ENCODE data around the gene TNRC6C. TPM values are rescaled to one million over a fixed set of nuclear protein-coding genes. Genes with fewer than 3 reads are reported as not detected.

The TNRC6C gene
- total and polyA plus RNA-seq, 2 experiments from 2014 or later, result 4.2 to 5.6 TPM

- Histone ChIP-seq H3K27me3 (no peaks in the 10 kb centered on the region), H3K9me2 (replicated peaks; ENCODE audit: insufficient read depth) (no peaks in the 10 kb centered on the region), H3K79me2 (no peaks in the 10 kb centered on the region), H3K4me1 (ENCODE audit: insufficient read depth) (no peaks in the 10 kb centered on the region), H3K36me3 (replicated peaks; ENCODE audit: insufficient read depth, low read depth) (no peaks in the 10 kb centered on the region), H3K4me3 (no peak overlapping the region), H2AFZ (no peak overlapping the region), H3K27ac (no peak overlapping the region), H3K4me2 (no peak overlapping the region), H3K9me3 (ENCODE audit: low read depth) (no peaks in the 10 kb centered on the region), H4K20me1 (ENCODE audit: insufficient read depth, poor library complexity, severe bottlenecking) (no peaks in the 10 kb centered on the region)
- no peak for DNase-seq (ENCODE audit: low spot score)
- WGBS (ENCODE audit: low lambda C conversion rate, missing lambda C conversion rate), result 81% methylated on average over 12 of the region's 12 CpGs
- TF ChIP-seq EZH2phosphoT487 (IDR thresholded peaks at IDR 0.05; ENCODE audit: low read depth, severe bottlenecking, unreplicated experiment) (no peak), CTCF (IDR thresholded peaks at IDR 0.05; ENCODE audit: poor library complexity) (no peak), EZH2 (IDR thresholded peaks at IDR 0.05; ENCODE audit: borderline replicate concordance) (no peak)
These were observed 13.9 kb upstream of the TNRC6C start for GRCh38 chr17:77944390-77945222.

- Histone ChIP-seq H4K20me1 (ENCODE audit: insufficient read depth, poor library complexity, severe bottlenecking) (no peaks in the 10 kb centered on the region), H3K27ac (no peak overlapping the region), H3K36me3 (replicated peaks; ENCODE audit: insufficient read depth, low read depth) (no peaks in the 10 kb centered on the region), H3K79me2 (no peaks in the 10 kb centered on the region), H3K4me1 (ENCODE audit: insufficient read depth) (no peaks in the 10 kb centered on the region), H3K27me3 (peaks cover 2% of the 10 kb centered on the region), H3K4me3 (no peak overlapping the region), H3K9me3 (ENCODE audit: low read depth) (no peaks in the 10 kb centered on the region), H3K4me2 (no peak overlapping the region), H2AFZ (no peak overlapping the region), H3K9me2 (replicated peaks; ENCODE audit: insufficient read depth) (no peaks in the 10 kb centered on the region)
- 93% methylated on average over 6 of the region's 6 CpGs for WGBS (ENCODE audit: low lambda C conversion rate, missing lambda C conversion rate)
- no peak for TF ChIP-seq CTCF (IDR thresholded peaks at IDR 0.05; ENCODE audit: poor library complexity)
- TF ChIP-seq EZH2phosphoT487 (IDR thresholded peaks at IDR 0.05; ENCODE audit: low read depth, severe bottlenecking, unreplicated experiment), result no peak
- no peak for TF ChIP-seq EZH2 (IDR thresholded peaks at IDR 0.05; ENCODE audit: borderline replicate concordance)
- DNase-seq (ENCODE audit: low spot score), result no peak
These were observed 11.4 kb upstream of the TNRC6C start for GRCh38 chr17:77946900-77947645.

- H3K4me2 ChIP-seq, result no peak overlapping the region
- peaks cover 9% of the 10 kb centered on the region for H3K27me3 ChIP-seq
- no peak for TF ChIP-seq EZH2 (IDR thresholded peaks at IDR 0.05; ENCODE audit: borderline replicate concordance)
- H2AFZ ChIP-seq, result no peak overlapping the region
- peak; percentile 59 for DNase-seq (ENCODE audit: low spot score)
- no peaks in the 10 kb centered on the region for H3K36me3 ChIP-seq (replicated peaks; ENCODE audit: insufficient read depth, low read depth)
- H3K79me2 ChIP-seq, result no peaks in the 10 kb centered on the region
- no peaks in the 10 kb centered on the region for H4K20me1 ChIP-seq (ENCODE audit: insufficient read depth, poor library complexity, severe bottlenecking)
- H3K9me3 ChIP-seq (ENCODE audit: low read depth), result no peaks in the 10 kb centered on the region
- H3K9me2 ChIP-seq (replicated peaks; ENCODE audit: insufficient read depth), result no peaks in the 10 kb centered on the region
- no peak overlapping the region for H3K4me3 ChIP-seq
- WGBS (ENCODE audit: low lambda C conversion rate, missing lambda C conversion rate), result 14% methylated on average over 3 of the region's 3 CpGs
- no peaks in the 10 kb centered on the region for H3K4me1 ChIP-seq (ENCODE audit: insufficient read depth)
- no peak overlapping the region for H3K27ac ChIP-seq
These were observed 9.8 kb upstream of the TNRC6C start for GRCh38 chr17:77948690-77949114.

- Histone ChIP-seq H4K20me1 (ENCODE audit: insufficient read depth, poor library complexity, severe bottlenecking) (no peaks in the 10 kb centered on the region), H3K27me3 (peaks cover 13% of the 10 kb centered on the region), H3K36me3 (replicated peaks; ENCODE audit: insufficient read depth, low read depth) (no peaks in the 10 kb centered on the region), H3K4me2 (no peak overlapping the region), H3K4me1 (ENCODE audit: insufficient read depth) (no peaks in the 10 kb centered on the region), H3K79me2 (no peaks in the 10 kb centered on the region), H3K27ac (no peak overlapping the region), H2AFZ (no peak overlapping the region), H3K9me3 (ENCODE audit: low read depth) (no peaks in the 10 kb centered on the region), H3K9me2 (replicated peaks; ENCODE audit: insufficient read depth) (no peaks in the 10 kb centered on the region), H3K4me3 (no peak overlapping the region)
- 53% methylated on average over 5 of the region's 5 CpGs for WGBS (ENCODE audit: low lambda C conversion rate, missing lambda C conversion rate)
- no peak for TF ChIP-seq EZH2phosphoT487 (IDR thresholded peaks at IDR 0.05; ENCODE audit: low read depth, severe bottlenecking, unreplicated experiment)
- TF ChIP-seq EZH2 (IDR thresholded peaks at IDR 0.05; ENCODE audit: borderline replicate concordance), result no peak
- no peak for DNase-seq (ENCODE audit: low spot score)
These were observed 7.4 kb upstream of the TNRC6C start for GRCh38 chr17:77951123-77951522.

Measured in hepatocyte (in vitro differentiated cells).